Activated T-cell treated with anti-CD3 and anti-CD28 coated beads, Interleukin-2, amount 50 U/mL, for 72 hours (primary cell): ENCODE measurements around the gene ZNF79. TPM values are rescaled to one million over a fixed set of nuclear protein-coding genes. Genes with fewer than 3 reads are reported as not detected.

Experiments used
- ATAC-seq, 2 donors: fragments of 150-1000 bp; cut with Tn5 transposase; replicated peaks in 1 of 2; 2 replicates each; pipeline ENCODE4 v1.10.0; 2021; ENCODE audit warnings: moderate library complexity in 2 of 2, mild to moderate bottlenecking in 1 of 2
- DNase-seq, 2 donors: peaks; one replicate each; pipeline ENCODE4 v3.0.0; 2021 to 2022; ENCODE audit warnings: mixed read lengths in 1 of 2
- H3K27ac Mint-ChIP-seq: one replicate; pipeline ENCODE4 v1.8.0; 2022; ENCODE audit warnings: mild to moderate bottlenecking, moderate library complexity, mixed read lengths
- H3K27me3 Mint-ChIP-seq: one replicate; pipeline ENCODE4 v1.8.0; 2022; ENCODE audit warnings: low read depth, mixed read lengths
- H3K36me3 Mint-ChIP-seq, 2 donors: one replicate each; pipeline ENCODE4 v1.8.0; 2022; ENCODE audit warnings: mixed read lengths in 2 of 2, mild to moderate bottlenecking in 1 of 2; ENCODE audit not compliant: insufficient read depth in 2 of 2
- H3K4me1 Mint-ChIP-seq: one replicate; pipeline ENCODE4 v1.8.0; 2022; ENCODE audit warnings: low read depth, mixed read lengths
- H3K4me3 Mint-ChIP-seq, 2 donors: one replicate each; pipeline ENCODE4 v1.8.0; 2022; ENCODE audit warnings: mild to moderate bottlenecking in 2 of 2, mixed read lengths in 2 of 2, moderate library complexity in 2 of 2
- H3K9me3 Mint-ChIP-seq, 2 donors: one replicate each; pipeline ENCODE4 v1.8.0; 2022; ENCODE audit warnings: mixed read lengths in 2 of 2
- total RNA-seq, 2 donors: library from RNA; stranded (reverse); gene quantifications; one replicate each; pipeline ENCODE4 v1.2.3, GENCODE V29; 2022

Gene ZNF79
- total RNA-seq, 2 donors from 2014 or later = 10.4 to 16.1 TPM

DNA sequence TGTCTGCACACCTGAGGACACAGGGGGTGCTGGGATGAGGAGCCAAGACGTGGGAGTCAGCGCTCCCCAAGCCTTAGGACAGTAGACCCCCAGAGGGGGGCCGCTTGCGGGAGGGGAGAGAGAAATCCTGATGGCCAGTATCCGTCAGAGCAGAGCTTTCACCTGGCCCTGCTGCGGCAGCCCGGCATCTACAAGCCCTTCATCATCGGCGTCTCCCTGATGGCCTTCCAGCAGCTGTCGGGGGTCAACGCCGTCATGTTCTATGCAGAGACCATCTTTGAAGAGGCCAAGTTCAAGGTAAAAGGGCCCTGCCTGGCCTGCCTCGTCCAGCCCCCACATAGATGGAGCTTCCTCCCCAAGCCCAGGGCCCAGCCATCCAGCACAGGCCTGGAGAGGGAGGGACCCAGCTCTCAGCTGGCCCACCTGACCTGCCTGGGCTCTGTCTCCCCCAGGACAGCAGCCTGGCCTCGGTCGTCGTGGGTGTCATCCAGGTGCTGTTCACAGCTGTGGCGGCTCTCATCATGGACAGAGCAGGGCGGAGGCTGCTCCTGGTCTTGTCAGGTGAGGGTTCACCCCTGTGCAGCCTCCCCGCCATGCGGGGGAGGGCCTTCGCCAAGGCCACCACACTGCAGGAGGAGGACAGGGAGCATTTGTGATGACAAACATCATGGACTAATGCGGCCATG is 20.5 kb upstream of the ZNF79 start:
- Mint-ChIP-seq H3K9me3 (no peaks in the 10 kb centered on the region), H3K4me1 (peaks cover under 1% of the 10 kb centered on the region), H3K27ac (no peak overlapping the region), H3K27me3 (peaks cover 44% of the 10 kb centered on the region), H3K4me3 (no peak overlapping the region), H3K36me3 (no peaks in the 10 kb centered on the region)
- ATAC-seq (no peak), DNase-seq (no peak)

DNA sequence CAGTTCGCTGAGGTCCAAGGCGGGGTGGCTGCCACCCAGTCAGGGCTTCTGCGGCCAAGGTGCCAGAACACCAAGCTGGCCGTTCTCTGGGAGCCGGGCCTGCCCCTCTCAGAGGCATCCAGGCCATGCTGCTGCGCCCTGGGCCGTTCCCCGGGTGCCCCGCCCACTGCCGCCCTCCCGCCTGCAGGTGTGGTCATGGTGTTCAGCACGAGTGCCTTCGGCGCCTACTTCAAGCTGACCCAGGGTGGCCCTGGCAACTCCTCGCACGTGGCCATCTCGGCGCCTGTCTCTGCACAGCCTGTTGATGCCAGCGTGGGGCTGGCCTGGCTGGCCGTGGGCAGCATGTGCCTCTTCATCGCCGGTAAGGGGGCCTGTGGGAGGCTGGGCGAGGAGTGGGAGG is 19.6 kb upstream of the ZNF79 start:
- Mint-ChIP-seq H3K27me3 (peaks cover 38% of the 10 kb centered on the region), H3K9me3 (no peaks in the 10 kb centered on the region), H3K36me3 (no peaks in the 10 kb centered on the region), H3K27ac (no peak overlapping the region), H3K4me3 (no peak overlapping the region), H3K4me1 (no peaks in the 10 kb centered on the region)
- no peak for ATAC-seq
- DNase-seq = no peak

DNA sequence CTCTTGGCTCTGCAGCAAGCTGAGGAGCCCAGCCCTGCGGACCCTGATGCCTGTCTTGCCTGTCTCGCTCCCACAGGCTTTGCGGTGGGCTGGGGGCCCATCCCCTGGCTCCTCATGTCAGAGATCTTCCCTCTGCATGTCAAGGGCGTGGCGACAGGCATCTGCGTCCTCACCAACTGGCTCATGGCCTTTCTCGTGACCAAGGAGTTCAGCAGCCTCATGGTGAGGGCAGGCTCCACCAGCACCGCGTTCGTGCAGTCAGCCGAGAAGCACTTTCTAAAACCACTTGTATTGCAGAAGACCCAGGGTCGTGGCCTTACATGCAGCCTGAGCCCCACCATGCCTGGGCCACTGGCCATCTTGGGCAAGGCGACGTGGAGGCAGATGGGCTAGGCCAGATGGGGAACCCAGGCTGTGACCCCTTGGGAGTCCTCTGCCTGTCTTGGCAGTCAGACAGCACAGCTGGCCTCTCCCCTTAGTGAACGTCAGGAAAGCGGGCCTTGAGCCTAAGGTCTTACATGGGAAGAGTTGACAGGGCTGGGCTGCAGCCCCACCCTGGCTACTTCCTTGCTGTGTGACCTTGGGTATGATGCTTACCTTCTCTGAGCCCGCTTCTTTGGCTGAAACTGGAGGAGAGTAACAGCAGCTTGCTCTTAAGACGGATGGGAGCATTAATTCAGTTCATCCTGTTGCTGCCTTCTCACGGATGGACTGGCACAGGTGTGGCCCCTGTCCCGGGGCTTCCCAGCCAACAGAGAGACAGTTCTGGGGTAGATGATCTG is 18.6 kb upstream of the ZNF79 start:
- Mint-ChIP-seq H3K4me1 (no peaks in the 10 kb centered on the region), H3K9me3 (no peaks in the 10 kb centered on the region), H3K4me3 (no peak overlapping the region), H3K36me3 (no peaks in the 10 kb centered on the region), H3K27ac (no peak overlapping the region), H3K27me3 (peaks cover 29% of the 10 kb centered on the region)
- ATAC-seq (no peak), DNase-seq (no peak)

DNA sequence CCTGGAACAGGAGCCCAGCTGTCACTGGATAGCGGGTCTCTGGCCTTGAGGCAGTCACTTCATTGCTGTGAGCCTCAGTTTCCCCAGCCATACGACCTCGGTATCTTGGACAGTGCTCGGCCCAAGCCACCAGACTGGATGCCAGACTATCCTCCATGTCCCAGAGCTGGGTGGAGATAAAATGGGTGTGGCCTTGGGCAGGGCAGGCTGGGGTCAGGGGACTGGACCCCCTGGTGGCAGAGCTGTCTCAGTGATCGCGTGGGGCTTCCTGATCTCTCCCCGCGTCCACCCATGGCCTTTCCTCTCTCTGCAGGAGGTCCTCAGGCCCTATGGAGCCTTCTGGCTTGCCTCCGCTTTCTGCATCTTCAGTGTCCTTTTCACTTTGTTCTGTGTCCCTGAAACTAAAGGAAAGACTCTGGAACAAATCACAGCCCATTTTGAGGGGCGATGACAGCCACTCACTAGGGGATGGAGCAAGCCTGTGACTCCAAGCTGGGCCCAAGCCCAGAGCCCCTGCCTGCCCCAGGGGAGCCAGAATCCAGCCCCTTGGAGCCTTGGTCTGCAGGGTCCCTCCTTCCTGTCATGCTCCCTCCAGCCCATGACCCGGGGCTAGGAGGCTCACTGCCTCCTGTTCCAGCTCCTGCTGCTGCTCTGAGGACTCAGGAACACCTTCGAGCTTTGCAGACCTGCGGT is 17.2 kb upstream of the ZNF79 start:
- Mint-ChIP-seq H3K27ac (no peak overlapping the region), H3K4me3 (no peak overlapping the region), H3K9me3 (no peaks in the 10 kb centered on the region), H3K27me3 (peaks cover 30% of the 10 kb centered on the region), H3K36me3 (no peaks in the 10 kb centered on the region), H3K4me1 (no peaks in the 10 kb centered on the region)
- DNase-seq (no peak), ATAC-seq (no peak)

DNA sequence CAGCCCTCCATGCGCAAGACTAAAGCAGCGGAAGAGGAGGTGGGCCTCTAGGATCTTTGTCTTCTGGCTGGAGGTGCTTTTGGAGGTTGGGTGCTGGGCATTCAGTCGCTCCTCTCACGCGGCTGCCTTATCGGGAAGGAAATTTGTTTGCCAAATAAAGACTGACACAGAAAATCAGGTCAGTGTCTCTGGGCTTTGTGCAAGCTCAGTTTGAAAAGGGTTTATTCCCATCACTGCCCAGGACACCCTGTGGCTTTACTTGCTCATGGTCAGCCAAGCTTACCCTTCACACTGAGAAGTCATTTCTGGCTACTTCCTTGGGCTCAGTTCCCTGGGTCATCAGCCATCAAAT is 16.7 kb upstream of the ZNF79 start:
- H3K4me1 Mint-ChIP-seq = no peaks in the 10 kb centered on the region
- H3K4me3 Mint-ChIP-seq = no peak overlapping the region
- no peaks in the 10 kb centered on the region for H3K9me3 Mint-ChIP-seq
- no peak overlapping the region for H3K27ac Mint-ChIP-seq
- DNase-seq (no peak), ATAC-seq (no peak)
- peaks cover 31% of the 10 kb centered on the region for H3K27me3 Mint-ChIP-seq
- no peaks in the 10 kb centered on the region for H3K36me3 Mint-ChIP-seq

DNA sequence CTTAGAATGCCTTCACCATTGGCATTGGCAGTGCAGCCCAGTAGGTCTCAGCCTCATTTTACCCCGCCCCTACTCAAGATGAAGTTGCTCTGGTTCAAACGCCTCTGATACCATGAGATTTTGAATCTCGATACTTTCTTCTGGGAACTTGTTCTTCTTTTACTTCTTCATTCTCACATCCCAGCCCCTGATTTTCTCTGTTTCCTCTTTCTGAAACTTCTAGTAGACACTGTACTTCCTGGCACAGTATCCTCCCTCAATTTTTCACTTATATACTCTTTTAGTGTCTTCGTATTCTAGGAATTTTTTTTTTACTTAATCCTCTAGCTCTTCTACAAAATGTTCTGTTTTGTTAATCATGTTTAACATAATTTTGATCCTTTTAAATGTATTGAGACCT is 13.1 kb upstream of the ZNF79 start:
- H3K36me3 Mint-ChIP-seq = no peaks in the 10 kb centered on the region
- H3K27me3 Mint-ChIP-seq = peaks cover 51% of the 10 kb centered on the region
- H3K9me3 Mint-ChIP-seq = no peaks in the 10 kb centered on the region
- ATAC-seq = no peak
- H3K4me3 Mint-ChIP-seq = no peak overlapping the region
- H3K4me1 Mint-ChIP-seq = no peaks in the 10 kb centered on the region
- no peak overlapping the region for H3K27ac Mint-ChIP-seq
- no peak for DNase-seq

DNA sequence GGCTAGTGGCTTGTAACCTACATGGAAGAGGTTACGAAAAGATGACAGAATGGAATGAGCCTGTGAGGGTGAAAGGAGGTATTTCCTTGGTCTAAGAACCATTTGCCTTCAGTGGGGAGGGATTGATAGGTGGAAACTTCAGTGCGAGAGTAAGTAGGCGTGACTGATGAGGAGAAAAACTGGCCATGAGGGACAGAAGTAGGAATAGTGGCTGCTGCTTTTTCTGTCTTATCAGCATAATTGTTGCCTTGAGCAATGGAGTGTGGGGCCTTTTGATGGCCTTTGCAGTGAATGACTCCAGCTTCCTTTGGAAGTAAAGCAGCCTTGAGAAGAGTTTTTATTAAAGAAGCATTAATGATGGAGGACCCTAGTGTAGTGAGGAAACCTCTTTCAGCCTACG is 9.0 kb upstream of the ZNF79 start:
- peaks cover 60% of the 10 kb centered on the region for H3K27me3 Mint-ChIP-seq
- DNase-seq (no peak), ATAC-seq (no peak)
- H3K9me3 Mint-ChIP-seq = no peaks in the 10 kb centered on the region
- H3K27ac Mint-ChIP-seq = no peak overlapping the region
- no peaks in the 10 kb centered on the region for H3K36me3 Mint-ChIP-seq
- H3K4me1 Mint-ChIP-seq = peaks cover 5% of the 10 kb centered on the region
- H3K4me3 Mint-ChIP-seq = no peak overlapping the region

DNA sequence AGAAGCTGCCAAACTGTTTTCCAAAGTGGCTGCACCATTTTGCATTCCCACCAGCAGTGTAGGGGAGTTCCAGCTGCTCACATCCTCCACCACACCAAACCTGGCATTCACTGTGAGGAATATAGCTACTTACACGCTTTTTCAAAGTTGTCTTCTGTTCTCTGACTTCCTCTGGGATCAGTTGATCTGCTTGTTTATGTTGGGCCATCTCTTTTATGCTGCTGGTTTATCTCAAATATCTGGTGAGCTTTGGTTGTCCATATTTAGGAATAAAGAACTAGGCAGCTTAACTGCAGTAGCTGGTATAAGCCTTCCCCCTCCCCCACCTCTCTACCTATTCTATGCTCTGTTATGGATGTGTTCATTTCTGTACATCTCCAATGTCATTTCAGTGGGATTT is 8.5 kb upstream of the ZNF79 start:
- H3K4me3 Mint-ChIP-seq = no peak overlapping the region
- no peak for ATAC-seq
- H3K27me3 Mint-ChIP-seq = peaks cover 60% of the 10 kb centered on the region

DNA sequence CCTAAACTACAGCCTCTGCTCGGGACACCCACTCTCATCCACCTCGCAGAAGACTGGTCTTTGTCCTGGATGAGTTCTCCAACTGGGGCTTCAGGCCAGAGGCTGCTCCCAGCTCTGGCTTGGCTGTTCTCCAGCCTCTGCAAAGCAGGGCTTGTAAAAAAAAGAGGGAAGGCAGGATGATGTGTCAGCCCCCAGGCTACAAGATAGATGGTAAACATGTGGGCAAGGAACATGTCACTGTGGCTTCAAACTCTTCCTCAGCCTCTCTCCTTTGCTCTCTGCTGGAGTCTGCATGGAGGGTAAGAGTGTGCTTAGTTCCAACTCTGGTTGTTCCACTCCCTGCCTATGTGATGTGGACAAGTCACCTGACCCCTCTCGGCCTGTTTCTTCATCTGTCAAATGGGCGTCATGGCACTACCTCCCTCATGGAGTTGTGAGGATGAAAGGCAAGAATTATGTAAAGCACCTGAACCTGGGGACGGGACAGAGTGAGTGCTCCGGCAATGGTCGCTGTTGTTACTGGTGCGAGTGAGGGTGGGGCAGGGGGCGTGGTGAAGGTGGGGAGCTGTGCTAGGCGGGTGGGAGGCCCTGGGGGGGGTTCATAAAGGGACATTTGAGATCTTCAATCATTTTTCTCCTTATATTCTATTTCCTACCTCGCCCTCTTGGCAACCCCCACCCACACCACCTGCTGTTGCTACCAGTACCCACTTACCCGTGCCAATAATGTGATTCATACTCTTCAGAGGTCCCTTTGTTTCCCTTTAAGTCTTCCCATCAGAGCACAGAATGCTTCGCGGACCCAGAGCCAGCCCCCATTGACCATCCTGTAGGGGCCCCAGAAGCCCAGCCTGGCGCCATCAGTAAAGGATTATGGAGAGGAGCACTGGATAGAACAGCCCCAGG is 6.8 kb upstream of the ZNF79 start:
- H3K9me3 Mint-ChIP-seq = no peaks in the 10 kb centered on the region
- no peak overlapping the region for H3K27ac Mint-ChIP-seq
- H3K4me1 Mint-ChIP-seq = peaks cover 5% of the 10 kb centered on the region
- H3K4me3 Mint-ChIP-seq = no peak overlapping the region
- DNase-seq (no peak), ATAC-seq (no peak)
- no peaks in the 10 kb centered on the region for H3K36me3 Mint-ChIP-seq
- H3K27me3 Mint-ChIP-seq = peaks cover 44% of the 10 kb centered on the region

More for the DNA sequence above, 8.5 kb upstream of the ZNF79 start:
- no peak for DNase-seq
- peaks cover 5% of the 10 kb centered on the region for H3K4me1 Mint-ChIP-seq
- no peak overlapping the region for H3K27ac Mint-ChIP-seq
- H3K36me3 Mint-ChIP-seq = no peaks in the 10 kb centered on the region
- H3K9me3 Mint-ChIP-seq = no peaks in the 10 kb centered on the region

DNA sequence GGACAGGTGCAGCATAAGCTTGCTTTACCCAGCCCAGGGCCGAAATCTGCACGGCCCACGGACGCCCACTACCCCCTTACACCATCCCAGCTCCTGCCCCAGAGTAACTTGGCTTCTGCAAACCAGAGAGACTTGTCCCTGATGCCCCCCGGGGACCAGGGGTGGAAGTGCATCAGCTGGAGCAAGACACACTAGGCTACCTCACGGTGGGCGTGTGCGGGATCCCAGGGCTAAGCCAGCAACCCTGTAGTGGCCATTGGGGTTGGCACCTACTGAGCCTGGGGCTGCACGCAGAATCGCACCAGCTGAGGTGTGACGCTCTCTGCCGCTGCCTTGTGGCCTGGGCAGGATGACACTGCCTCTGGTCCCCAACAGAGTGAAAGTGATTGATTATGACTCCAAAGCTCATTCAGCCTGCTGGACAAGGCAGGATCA is 6.1 kb upstream of the ZNF79 start:
- ATAC-seq = peak; percentile 71 to 77
- Mint-ChIP-seq H3K27ac (no peak overlapping the region), H3K9me3 (no peaks in the 10 kb centered on the region), H3K4me1 (peaks cover 11% of the 10 kb centered on the region), H3K36me3 (no peaks in the 10 kb centered on the region), H3K4me3 (no peak overlapping the region), H3K27me3 (peaks cover 37% of the 10 kb centered on the region)
- DNase-seq = peak; percentile 50 to 58

DNA sequence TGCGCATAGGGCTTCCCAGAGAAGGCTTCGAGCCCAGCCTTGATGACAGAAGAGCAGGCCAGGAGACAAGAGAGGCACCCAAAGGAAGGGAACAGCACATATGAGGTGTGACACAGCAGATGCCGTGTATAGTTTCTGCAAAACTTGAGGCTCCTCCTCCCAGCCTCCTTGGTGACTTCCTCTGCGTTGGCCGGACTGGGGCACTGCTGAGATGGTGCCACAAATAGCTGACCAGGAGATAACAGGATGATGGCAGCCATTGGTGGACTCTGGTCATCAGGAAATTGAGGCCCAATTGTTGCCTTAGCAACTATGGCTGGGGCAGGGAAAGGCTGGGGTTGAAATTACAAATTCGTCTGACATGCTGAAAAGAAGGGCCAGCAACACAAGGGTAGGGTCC is 4.8 kb upstream of the ZNF79 start:
- Mint-ChIP-seq H3K27me3 (peaks cover 28% of the 10 kb centered on the region), H3K9me3 (no peaks in the 10 kb centered on the region), H3K4me3 (no peak overlapping the region), H3K4me1 (peaks cover 20% of the 10 kb centered on the region), H3K36me3 (peaks cover 0 to 2% of the 10 kb centered on the region in 2 donors), H3K27ac (no peak overlapping the region)
- ATAC-seq = no peak
- DNase-seq = no peak

DNA sequence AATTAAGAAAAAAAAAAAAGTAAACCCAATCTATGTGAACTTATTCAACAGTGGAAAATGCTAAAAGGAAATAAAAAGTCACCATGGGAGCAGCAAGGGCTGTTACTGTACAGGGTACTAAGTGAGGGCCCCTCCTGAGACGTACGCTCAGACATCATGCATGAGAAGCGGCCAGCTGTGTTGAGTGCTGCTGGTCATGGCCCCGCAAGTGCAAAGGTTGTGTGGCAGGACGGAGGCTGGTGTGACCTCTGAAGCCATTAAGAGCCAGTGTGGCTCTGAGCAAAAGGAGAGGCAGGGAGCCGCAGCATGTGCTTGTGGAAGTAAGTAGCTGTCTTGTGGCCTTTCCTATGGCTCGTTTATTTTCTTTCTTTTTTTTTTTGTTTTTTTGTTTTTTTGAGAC is 3.1 kb upstream of the ZNF79 start:
- H3K27ac Mint-ChIP-seq = no peak overlapping the region
- no peak for ATAC-seq
- DNase-seq = no peak
- H3K9me3 Mint-ChIP-seq = no peaks in the 10 kb centered on the region
- H3K36me3 Mint-ChIP-seq = peaks cover 0 to 3% of the 10 kb centered on the region in 2 donors
- peaks cover 13% of the 10 kb centered on the region for H3K27me3 Mint-ChIP-seq
- H3K4me3 Mint-ChIP-seq = no peak overlapping the region
- peaks cover 32% of the 10 kb centered on the region for H3K4me1 Mint-ChIP-seq
